T-helper 9 cell (primary cell): ENCODE results near the gene LYZ.
"Not testable (repeated sequence)": the region's sequence is repeated elsewhere in the genome, so short reads cannot be mapped to it uniquely, and the experiment has no call there.

ENCODE experiments used
- DNase-seq: peaks from one replicate; pipeline ENCODE4 v3.0.0-alpha.2; 2020
- total RNA-seq, 2 donors: gene quantifications; one replicate each; lab custom pipeline; 2026; lab: John Stamatoyannopoulos, UW

LYZ gene
- 0.07 to 3.9 reads per million in 2 donors for total RNA-seq

- no peak for DNase-seq
Measured at GRCh38 chr12:69348162-69348938, at the start of gene LYZ. LYZ (plus strand) TSS chr12:69348381; CDS start chr12:69348409, 28 bp downstream.

GRCh38 chr12:69298947-69299346 lies 49.2 kb upstream of the LYZ start:
- no peak for DNase-seq

GRCh38 chr12:69304284-69304683 lies 43.9 kb upstream of the LYZ start:
- no peak for DNase-seq

- no peak for DNase-seq
Measured at GRCh38 chr12:69309461-69309860, 38.7 kb upstream of the LYZ start.

GRCh38 chr12:69313209-69313608 lies 35.0 kb upstream of the LYZ start:
- no peak for DNase-seq

- not testable (repeated sequence) for DNase-seq
Measured at GRCh38 chr12:69316784-69317183, 31.4 kb upstream of the LYZ start.

GRCh38 chr12:69317233-69317632 lies 30.9 kb upstream of the LYZ start:
- DNase-seq: not testable (repeated sequence)

GRCh38 chr12:69318225-69318624 lies 30.0 kb upstream of the LYZ start:
- DNase-seq: no peak

GRCh38 chr12:69321351-69321750 lies 26.8 kb upstream of the LYZ start:
- DNase-seq: no peak

GRCh38 chr12:69324797-69325466 lies 23.2 kb upstream of the LYZ start:
- no peak for DNase-seq

GRCh38 chr12:69328426-69328825 lies 19.8 kb upstream of the LYZ start:
- no peak for DNase-seq

- DNase-seq: no peak
Measured at GRCh38 chr12:69329669-69330428, 18.3 kb upstream of the LYZ start.

GRCh38 chr12:69330475-69331473 lies 17.4 kb upstream of the LYZ start:
- peak; percentile 42 for DNase-seq

- DNase-seq: no peak
Measured at GRCh38 chr12:69331519-69331908, 16.7 kb upstream of the LYZ start.

GRCh38 chr12:69331909-69332684 lies 16.1 kb upstream of the LYZ start:
- no peak for DNase-seq

- DNase-seq: no peak
Measured at GRCh38 chr12:69332815-69333358, 15.3 kb upstream of the LYZ start.

- no peak for DNase-seq
Measured at GRCh38 chr12:69334158-69334557, 14.0 kb upstream of the LYZ start.

- DNase-seq: no peak
Measured at GRCh38 chr12:69337311-69338090, 10.7 kb upstream of the LYZ start.

GRCh38 chr12:69338120-69338859 lies 9.9 kb upstream of the LYZ start:
- no peak for DNase-seq

GRCh38 chr12:69338936-69339335 lies 9.2 kb upstream of the LYZ start:
- no peak for DNase-seq
